Aorta (tissue), 5 donors: ENCODE results near the gene COL7A1. TPM values are rescaled to one million over a fixed set of nuclear protein-coding genes. Genes with fewer than 3 reads are reported as not detected.
"Not testable (repeated sequence)": the region's sequence is repeated elsewhere in the genome, so short reads cannot be mapped to it uniquely, and the experiment has no call there.

Source experiments
- ATAC-seq: fragments of 200-7000 bp; cut with Tn5 transposase; one replicate; pipeline ENCODE4 v1.9.1; 2022; ENCODE audit warnings: moderate library complexity; ENCODE audit not compliant: low FRiP score
- DNase-seq, 2 donors: peaks; one replicate each; pipeline ENCODE4 v3.0.0-alpha.2; 2020
- H3K27ac ChIP-seq, 2 donors: one replicate each; pipeline ENCODE4 v1.5.1; 2013; ENCODE audit warnings: low read length in 2 of 2, mild to moderate bottlenecking in 2 of 2, moderate library complexity in 2 of 2, control low read depth in 1 of 2, inconsistent platforms in 1 of 2, low read depth in 1 of 2
- H3K27me3 ChIP-seq, 2 donors: one replicate each; pipeline ENCODE4 v1.6.1; 2013; ENCODE audit warnings: control low read depth in 1 of 2, low read length in 1 of 2, mild to moderate bottlenecking in 1 of 2, moderate library complexity in 1 of 2; ENCODE audit not compliant: insufficient read depth in 2 of 2, control insufficient read depth in 1 of 2
- H3K36me3 ChIP-seq, 2 donors: one replicate each; pipeline ENCODE4 v1.6.1; 2013; ENCODE audit warnings: control low read depth in 1 of 2, low read length in 1 of 2, mild to moderate bottlenecking in 1 of 2; ENCODE audit not compliant: insufficient read depth in 2 of 2, control insufficient read depth in 1 of 2
- H3K4me1 ChIP-seq, 2 donors: one replicate each; pipeline ENCODE4 v1.6.1; 2013; ENCODE audit warnings: low read length in 2 of 2, control low read depth in 1 of 2, mild to moderate bottlenecking in 1 of 2, moderate library complexity in 1 of 2; ENCODE audit not compliant: insufficient read depth in 2 of 2, control insufficient read depth in 1 of 2
- H3K4me3 ChIP-seq, 2 donors: one replicate each; pipeline ENCODE4 v1.5.1; 2013; ENCODE audit warnings: low read length in 2 of 2, control low read depth in 1 of 2, mild to moderate bottlenecking in 1 of 2
- H3K9me3 ChIP-seq: one replicate; pipeline ENCODE4 v1.6.1; 2013; ENCODE audit warnings: mild to moderate bottlenecking, low read length; ENCODE audit not compliant: control insufficient read depth
- WGBS, 2 donors: extraction: QIAGEN DNeasy Blood & Tissue Kit; methylation state at CpG; one replicate each; pipeline ENCODE4 v1.1.7; 2013; 5-methylcytosine and 5-hydroxymethylcytosine counted together
- intact Hi-C, 2 donors: fragments of 100-400 bp; cut with DNase I; formaldehyde crosslinking; loops; one replicate each; pipeline versions ENCODE4 v1.14.2 to v1.15.0; 2022
- polyA plus RNA-seq, 2 donors: library from polyadenylated mRNA; stranded (reverse); fragments of 200-250 nt; gene quantifications; one replicate each; pipeline ENCODE4 v1.2.3, GENCODE V29; 2013
- total RNA-seq, 2 donors: library from RNA; stranded (reverse); fragmentation: NEBNext Ultra II Directional; extraction: Animal tissue kit (Norgen Biotek cat#: 25700); gene quantifications; one replicate each; pipeline ENCODE4 v1.2.1, GENCODE V29; 2021
- donor health status: healthy with polysubstance abuse.
- donor health status: Bipolar disorder and iron deficiency.
- donor health status: DM: no; HTN: no; CAD: no.
- donor health status: DM: no; HTN: no; CAD: no.
- donor health status: DM: yes; HTN: yes; CAD: no.

COL7A1 gene
- total and polyA plus RNA-seq, 4 donors: 3.9 to 217 (median 6.0) TPM

DNA sequence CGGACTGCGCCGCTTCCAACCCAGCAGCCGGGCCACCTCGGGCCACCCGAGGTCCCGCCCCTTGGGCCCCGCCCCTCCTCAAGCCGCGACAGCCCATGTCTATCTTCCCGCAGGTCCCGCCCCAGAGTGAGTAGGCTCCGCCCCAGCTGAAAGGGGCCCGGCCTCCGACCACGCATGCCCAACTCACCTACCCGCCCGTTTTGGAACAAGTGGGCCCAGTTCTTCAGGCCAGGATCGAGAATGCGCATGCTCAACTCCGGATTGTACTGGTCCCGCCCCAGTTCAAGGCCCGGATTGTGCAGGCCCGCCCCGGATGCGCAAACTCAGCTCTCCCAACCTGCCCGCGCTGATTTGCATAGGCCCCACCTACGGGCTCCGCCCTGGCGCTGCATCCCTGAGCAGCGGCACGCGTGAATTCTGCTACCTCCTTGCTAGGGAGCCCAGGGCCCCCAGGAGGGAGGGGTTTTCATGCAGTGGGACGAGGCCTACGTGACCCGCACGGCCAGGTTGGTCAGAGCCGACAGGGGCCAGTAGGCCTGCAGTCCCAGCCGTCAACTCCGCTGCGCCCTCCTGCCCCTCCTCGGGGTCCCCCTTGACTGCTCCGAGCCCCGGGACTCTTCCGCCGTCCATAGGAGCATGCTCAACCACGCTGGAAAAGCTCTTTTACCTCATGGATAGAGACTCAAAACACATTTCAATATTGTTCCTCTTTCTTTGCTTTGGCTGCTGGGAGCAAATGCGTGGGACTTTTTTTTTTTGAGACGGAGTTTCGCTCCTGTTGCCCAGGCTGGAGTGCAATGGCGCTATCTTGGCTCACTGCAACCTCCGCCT lies 38.1 kb downstream of the COL7A1 start, which contains the start of gene PFKFB4:
PFKFB4 (minus strand) TSS at position 8 of the 831 bp plus-strand sequence. CDS start 26 bp downstream, outside the sequence.
- Histone ChIP-seq H3K4me3 (peak within 1 kb of the TSS; percentile 12 to 59), H3K27ac (peak within 1 kb of the TSS in 1 of 2 donors; percentile 29), H3K9me3 (no peaks in the 10 kb centered on the region), H3K4me1 (peaks cover 0 to 3% of the 10 kb centered on the region in 2 donors), H3K27me3 (no peaks in the 10 kb centered on the region), H3K36me3 (no peaks in the 10 kb centered on the region)
- peak; percentile 99 to 100 for DNase-seq
- intact Hi-C loops: loop anchor here in 1 of 2 donors (5.0 kb wide), 1 partner anchor 40 kb away; the partner anchor contains the start of gene COL7A1
- 0 to 1% methylated on average over 50 to 53 of the region's 53 CpGs for WGBS, 2 donors
- ATAC-seq: peak; percentile 95

DNA sequence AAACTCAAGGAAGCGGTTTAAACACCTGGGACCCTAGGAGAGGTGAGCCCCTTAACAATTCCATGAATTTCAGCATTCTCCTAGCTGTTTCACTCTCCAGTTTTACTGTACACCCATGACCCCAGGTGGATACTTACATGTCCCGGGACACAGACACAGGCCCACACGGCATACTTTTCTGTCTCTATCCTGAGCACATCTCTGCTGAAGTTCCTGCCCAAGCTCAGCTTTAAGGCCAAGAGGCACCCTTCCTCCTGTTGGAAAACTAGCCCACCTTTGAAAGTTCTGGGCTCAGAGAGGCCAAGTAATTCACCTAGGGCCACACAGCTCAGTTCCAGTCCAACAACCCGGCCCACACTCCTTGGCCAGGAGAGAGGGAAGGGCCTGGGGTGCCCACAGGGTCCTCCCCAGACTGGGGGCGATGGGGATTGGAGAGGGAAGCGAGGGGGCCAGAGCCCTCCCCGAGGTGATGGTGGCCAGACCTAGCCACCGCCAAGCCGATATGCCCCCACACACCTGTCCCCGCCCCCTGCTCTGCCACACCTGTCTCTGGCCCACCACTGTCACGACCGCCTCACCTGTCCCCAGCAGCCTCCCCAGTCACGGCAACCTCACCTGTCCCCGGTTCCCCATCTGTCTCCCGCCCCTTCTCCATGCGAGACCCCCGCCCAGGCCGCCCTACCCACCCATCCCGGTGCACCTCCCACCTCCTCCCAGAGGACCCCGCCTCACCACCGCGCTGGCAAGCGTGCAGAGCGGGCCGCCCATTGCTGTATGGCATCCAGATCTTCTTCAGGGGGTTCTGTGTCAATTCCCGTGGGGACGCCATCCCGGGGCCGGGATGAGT lies 39.0 kb downstream of the COL7A1 start:
- H3K27ac ChIP-seq: no peak overlapping the region
- H3K4me1 ChIP-seq: peaks cover 0 to 3% of the 10 kb centered on the region in 2 donors
- intact Hi-C loops: loop anchor here in 1 of 2 donors (5.0 kb wide), 1 partner anchor 41 kb away; the partner anchor contains the start of gene COL7A1
- DNase-seq (no peak), ATAC-seq (no peak)
- H3K27me3 ChIP-seq: no peaks in the 10 kb centered on the region
- WGBS, 2 donors: 15 to 17% methylated on average over 26 to 29 of the region's 29 CpGs
- no peaks in the 10 kb centered on the region for H3K36me3 ChIP-seq
- no peaks in the 10 kb centered on the region for H3K9me3 ChIP-seq
- peak overlapping the region; percentile 12 to 47 for H3K4me3 ChIP-seq

DNA sequence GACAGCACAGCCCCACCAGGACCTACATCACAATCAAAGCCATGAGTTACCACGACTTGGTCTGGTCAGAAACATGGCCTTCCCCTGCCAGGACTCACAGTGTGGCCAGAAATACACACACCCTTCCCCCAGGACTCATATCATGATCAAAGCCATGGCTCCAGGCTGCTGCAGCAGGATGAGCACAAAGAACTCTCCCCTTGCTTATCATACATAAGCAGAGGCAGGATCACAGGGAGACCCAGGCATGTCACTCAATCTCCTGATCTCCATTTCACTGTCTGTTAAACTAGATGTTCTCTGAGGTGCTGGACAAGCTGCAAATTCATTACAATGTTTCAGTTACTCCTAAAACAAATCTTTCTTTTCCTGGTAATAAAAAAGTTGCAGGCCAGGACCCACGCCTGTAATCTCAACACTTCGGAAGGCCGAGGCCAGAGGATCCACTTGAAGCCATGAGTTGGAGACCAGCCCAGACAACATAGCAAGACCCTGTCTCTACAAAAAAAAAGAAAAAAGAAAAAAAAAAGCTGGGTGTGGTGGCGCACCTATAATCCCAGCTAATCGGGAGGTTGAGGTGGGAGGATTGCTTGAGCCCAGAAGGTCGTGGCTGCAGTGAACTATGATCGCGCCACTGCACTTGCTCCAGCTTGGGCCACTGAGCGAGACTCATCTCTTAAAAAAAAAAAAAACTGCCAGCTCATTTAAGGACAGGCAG lies 39.7 kb downstream of the COL7A1 start:
- DNase-seq: no peak
- H3K27ac ChIP-seq: no peak overlapping the region
- WGBS, 2 donors: 91 to 92% methylated on average over 10 of the region's 10 CpGs

DNA sequence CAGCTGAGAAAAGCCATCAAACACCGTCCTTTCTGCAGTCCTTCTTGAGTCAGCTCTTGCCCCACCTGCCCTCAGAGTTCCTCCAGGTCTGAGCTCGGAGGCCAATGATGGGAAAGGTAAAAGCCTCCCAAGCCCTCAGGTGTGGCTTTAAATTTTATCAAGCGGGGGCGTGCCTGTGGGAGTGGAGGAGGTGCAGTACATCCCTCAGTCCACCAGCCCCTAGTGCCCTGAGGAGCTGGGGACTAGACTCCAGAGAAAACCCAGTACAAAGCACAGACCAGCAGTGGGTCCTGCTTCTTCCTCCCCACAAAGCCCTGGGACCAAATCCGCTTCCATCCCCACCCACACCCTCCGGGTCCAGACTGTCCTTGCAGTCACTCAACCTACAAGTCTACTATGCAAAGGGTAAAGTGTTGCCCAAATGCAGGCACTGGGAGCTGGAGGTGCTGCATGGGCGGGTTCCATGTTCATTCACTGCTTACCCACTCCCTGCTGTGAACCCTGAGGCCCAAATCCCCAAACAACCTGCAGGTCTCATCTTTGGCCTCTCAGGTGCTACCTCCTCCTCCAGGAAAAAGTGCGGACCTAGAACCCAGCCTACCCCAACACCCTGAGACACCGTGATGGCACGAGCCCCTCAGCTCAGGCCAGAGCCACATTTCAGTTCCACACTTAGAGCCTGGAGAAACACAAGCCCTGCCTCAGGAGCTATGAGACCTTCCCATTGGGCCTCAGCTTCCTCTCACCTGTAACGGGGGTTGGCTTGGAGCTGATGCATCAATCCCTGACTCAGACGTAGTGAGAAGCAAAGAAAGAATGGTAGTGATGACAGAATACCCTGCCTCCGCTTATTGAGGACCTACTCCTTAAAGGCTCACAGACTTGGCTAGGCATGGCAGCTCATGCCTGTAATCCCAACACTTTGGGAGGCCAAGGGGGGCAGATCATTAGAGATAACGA lies 41.0 kb downstream of the COL7A1 start:
- Histone ChIP-seq H3K4me1 (no peaks in the 10 kb centered on the region), H3K9me3 (no peaks in the 10 kb centered on the region), H3K27ac (no peak overlapping the region), H3K4me3 (no peak overlapping the region), H3K27me3 (no peaks in the 10 kb centered on the region), H3K36me3 (no peaks in the 10 kb centered on the region)
- ATAC-seq (no peak), DNase-seq (no peak)
- 85 to 86% methylated on average over 14 of the region's 14 CpGs for WGBS, 2 donors
- intact Hi-C loops: no loop called here

More for the DNA sequence above, 39.7 kb downstream of the COL7A1 start:
- Histone ChIP-seq H3K27me3 (no peaks in the 10 kb centered on the region), H3K9me3 (no peaks in the 10 kb centered on the region), H3K4me1 (peaks cover 0 to 3% of the 10 kb centered on the region in 2 donors), H3K36me3 (no peaks in the 10 kb centered on the region), H3K4me3 (no peak overlapping the region)
- intact Hi-C loops: loop anchor here in 1 of 2 donors (5.0 kb wide), 1 partner anchor 42 kb away; the partner anchor contains the start of gene COL7A1
- no peak for ATAC-seq

DNA sequence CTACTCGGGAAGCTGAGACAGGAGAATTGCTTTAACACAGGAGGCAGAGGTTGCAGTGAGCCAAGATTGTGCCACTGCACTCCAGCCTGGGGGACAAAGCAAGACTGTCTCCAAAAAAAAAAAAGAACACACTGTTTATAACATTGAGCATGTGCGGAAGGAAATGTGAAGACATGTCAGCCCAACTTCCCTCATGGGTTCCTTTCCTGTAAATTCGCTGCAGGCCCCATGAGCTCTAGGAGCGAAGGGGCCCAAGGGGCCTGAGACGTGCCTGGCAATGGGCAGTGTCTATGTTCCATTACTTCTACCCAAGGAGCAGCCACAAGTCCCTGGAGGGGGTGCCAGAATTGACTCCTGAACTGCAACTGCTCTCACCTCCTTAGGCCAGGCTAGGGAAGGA lies 41.8 kb downstream of the COL7A1 start:
- H3K36me3 ChIP-seq: no peaks in the 10 kb centered on the region
- H3K27me3 ChIP-seq: no peaks in the 10 kb centered on the region
- intact Hi-C loops: no loop called here
- ATAC-seq: no peak
- WGBS, 2 donors: 93% methylated on average over 5 of the region's 5 CpGs
- no peaks in the 10 kb centered on the region for H3K4me1 ChIP-seq
- no peak overlapping the region for H3K27ac ChIP-seq
- no peak overlapping the region for H3K4me3 ChIP-seq
- no peaks in the 10 kb centered on the region for H3K9me3 ChIP-seq
- DNase-seq: no peak

DNA sequence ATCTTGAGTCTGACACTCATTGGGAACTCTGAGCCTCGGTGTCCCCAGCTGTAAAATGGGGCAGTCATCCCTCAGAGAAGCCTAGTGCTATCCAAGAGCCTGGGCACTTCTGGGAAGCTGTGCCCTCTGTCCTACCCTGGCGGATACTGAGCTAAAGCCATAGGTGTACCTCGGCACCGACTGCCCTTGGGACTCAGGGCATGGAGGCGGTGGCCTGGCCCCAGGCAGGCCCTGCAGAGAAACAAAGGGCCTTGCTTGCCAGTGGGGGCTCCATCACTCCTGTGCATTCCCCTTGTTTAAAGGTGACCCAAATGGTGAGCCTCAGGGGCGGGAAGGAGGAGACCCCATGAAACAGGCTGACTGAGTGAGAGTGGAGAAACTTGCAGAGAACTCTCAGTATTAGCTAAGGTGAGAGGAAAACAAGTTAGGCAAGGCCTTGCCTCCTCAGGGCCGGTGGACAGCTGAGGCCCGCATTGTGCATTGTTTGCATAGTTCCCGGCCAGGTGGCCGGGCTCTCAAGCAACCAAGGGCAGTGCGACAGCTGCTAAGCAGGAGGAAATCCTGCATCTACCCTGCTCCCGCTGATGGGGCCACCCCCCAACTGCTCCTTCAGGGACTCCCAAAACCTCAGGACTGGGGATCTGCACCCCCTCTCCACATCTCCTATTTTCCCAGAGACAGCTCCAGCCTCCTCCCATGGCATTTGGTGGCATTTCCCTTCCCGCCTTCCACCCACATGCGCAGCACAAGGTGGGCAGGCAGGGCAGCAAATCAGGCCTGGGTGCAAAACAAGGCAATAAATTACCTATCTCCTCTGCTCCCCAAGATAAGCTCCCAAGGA lies 42.8 kb downstream of the COL7A1 start:
- H3K9me3 ChIP-seq: no peaks in the 10 kb centered on the region
- no peaks in the 10 kb centered on the region for H3K36me3 ChIP-seq
- ATAC-seq (no peak), DNase-seq (no peak)
- no peaks in the 10 kb centered on the region for H3K27me3 ChIP-seq
- no peak overlapping the region for H3K27ac ChIP-seq
- WGBS, 2 donors: 87 to 93% methylated on average over 14 of the region's 14 CpGs
- no peaks in the 10 kb centered on the region for H3K4me1 ChIP-seq
- intact Hi-C loops: no loop called here
- H3K4me3 ChIP-seq: no peak overlapping the region

DNA sequence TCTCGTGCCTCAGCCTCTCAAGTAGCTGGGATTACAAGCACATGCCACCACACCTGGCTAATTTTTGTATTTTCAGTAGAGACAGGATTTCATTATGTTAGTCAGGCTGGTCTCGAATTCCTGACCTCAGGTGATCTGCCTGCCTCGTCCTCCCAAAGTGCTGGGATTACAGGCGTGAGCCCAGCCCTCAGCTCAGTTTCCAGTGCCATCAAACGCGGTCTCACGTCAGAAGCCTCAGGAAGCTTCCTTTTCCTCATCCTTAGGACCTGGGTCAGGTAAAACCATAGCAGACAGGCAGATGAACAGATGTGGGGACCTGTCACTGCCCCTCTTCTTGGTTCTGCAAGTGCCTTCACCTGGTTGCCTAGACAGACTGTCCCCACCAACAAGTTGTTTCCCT lies 43.5 kb downstream of the COL7A1 start:
- ATAC-seq, H3K36me3 ChIP-seq, H3K9me3 ChIP-seq, DNase-seq, H3K4me3 ChIP-seq, H3K27ac ChIP-seq, H3K4me1 ChIP-seq, intact Hi-C loops, H3K27me3 ChIP-seq: not testable (repeated sequence)
- WGBS, 2 donors: 93 to 94% methylated on average over 7 of the region's 7 CpGs
